SU-DHL-6 (cell line): ENCODE results near the gene GPR137.

Source experiments
- H2AFZ ChIP-seq: fragments of 200-600 bp; sonication (generic); 2 replicates; pipeline ENCODE4 v1.6.1; 2014; ENCODE audit warnings: low read depth, mild to moderate bottlenecking, moderate library complexity, mixed read lengths, antibody characterized with exemption, low read length; ENCODE audit not compliant: severe bottlenecking
- H3F3A ChIP-seq: fragments of 200-600 bp; shearing (Covaris generic); 2 replicates; pipeline ENCODE4 v1.6.0; 2016; ENCODE audit warnings: antibody characterized with exemption, mild to moderate bottlenecking; ENCODE audit not compliant: insufficient read depth
- H3K27ac ChIP-seq: fragments of 200-600 bp; sonication (generic); 2 replicates; pipeline ENCODE4 v1.5.1; 2016; ENCODE audit warnings: low read depth, mild to moderate bottlenecking, low read length, moderate library complexity, mixed read lengths
- H3K27me3 ChIP-seq: fragments of 200-600 bp; sonication (generic), shearing (Covaris generic); 2 replicates; pipeline ENCODE4 v1.6.0; 2014; ENCODE audit warnings: mild to moderate bottlenecking, low read length
- H3K36me3 ChIP-seq: fragments of 200-600 bp; sonication (generic); 2 replicates; pipeline ENCODE4 v1.6.1; 2014; ENCODE audit warnings: mild to moderate bottlenecking, low read length, mixed read lengths
- H3K4me2 ChIP-seq: fragments of 300-600, 200-600 bp; shearing (Covaris generic), sonication (generic); 2 replicates; pipeline ENCODE4 v1.6.0; 2014; ENCODE audit warnings: low read length, low read depth, mild to moderate bottlenecking; ENCODE audit not compliant: poor library complexity, severe bottlenecking
- H3K4me3 ChIP-seq: fragments of 200-600 bp; sonication (generic); 2 replicates; pipeline ENCODE4 v1.5.1; 2014; ENCODE audit warnings: antibody characterized with exemption, low read length, mild to moderate bottlenecking, mixed read lengths; ENCODE audit not compliant: insufficient read depth, poor library complexity, severe bottlenecking
- H3K79me2 ChIP-seq: fragments of 200-600 bp; sonication (generic); 2 replicates; pipeline ENCODE4 v1.6.1; 2014; ENCODE audit warnings: mild to moderate bottlenecking, low read length, moderate library complexity; ENCODE audit not compliant: insufficient read depth
- H3K9ac ChIP-seq: fragments of 200-600 bp; sonication (generic); 2 replicates; pipeline ENCODE4 v1.7.0; 2014; ENCODE audit warnings: mild to moderate bottlenecking, low read length
- H3K9me2 ChIP-seq: fragments of 200-600 bp; sonication (generic); replicated peaks from 2 replicates; pipeline ENCODE4 v1.6.1; 2014; ENCODE audit warnings: low read length; ENCODE audit not compliant: insufficient read depth
- H3K9me3 ChIP-seq: fragments of 200-600 bp; sonication (generic); 2 replicates; pipeline ENCODE4 v1.6.1; 2014; ENCODE audit warnings: low read length, mixed read lengths; ENCODE audit not compliant: insufficient read depth
- H4K20me1 ChIP-seq: fragments of 200-600 bp; sonication (generic); 2 replicates; pipeline ENCODE4 v1.6.1; 2014; ENCODE audit warnings: low read depth, mild to moderate bottlenecking, antibody characterized with exemption, low read length, moderate library complexity, mixed read lengths
- EZH2phosphoT487 ChIP-seq: fragments of 200-600 bp; sonication (generic), shearing (Covaris generic); conservative IDR thresholded peaks from 2 replicates; pipeline ENCODE4 v1.6.1; 2018; ENCODE audit warnings: mild to moderate bottlenecking, antibody characterized with exemption, low read length, moderate library complexity, mixed read lengths
- TF ChIP-seq, protein P1 (sequence below): fragments of 200-600 bp; sonication (generic); IDR thresholded peaks from one replicate; pipeline ENCODE4 v1.5.1; 2017; ENCODE audit warnings: antibody characterized with exemption, mild to moderate bottlenecking, low read length, moderate library complexity; ENCODE audit not compliant: insufficient read depth, poor library complexity, severe bottlenecking

Gene GPR137

DNA sequence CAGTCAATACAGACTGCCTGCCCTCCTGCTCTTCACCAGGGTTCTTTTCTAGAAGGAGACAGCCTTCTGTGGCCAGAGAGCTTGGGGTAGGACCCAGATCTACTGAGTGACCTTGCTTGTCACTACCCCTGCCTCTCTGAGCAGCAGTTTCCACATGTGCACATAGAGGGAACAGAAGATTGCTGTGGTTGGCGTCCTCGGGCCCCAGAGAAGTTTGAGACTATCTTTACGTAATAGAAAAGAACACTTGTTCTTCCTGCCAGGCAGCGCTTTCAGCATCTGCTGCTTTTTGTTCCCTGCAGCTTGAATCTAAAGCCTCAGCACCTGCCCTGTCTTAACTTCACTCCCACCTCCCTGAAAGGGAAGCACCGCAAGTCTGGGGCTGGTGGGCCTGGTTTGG, 46.6 kb upstream of the GPR137 start:
- no peaks in the 10 kb centered on the region for H3K36me3 ChIP-seq

GRCh38 chr11:64239662-64240434, 45.8 kb upstream of the GPR137 start:
- H3K9me2 ChIP-seq: no peaks in the 10 kb centered on the region
- H2AFZ ChIP-seq: no peak overlapping the region
- no peak for TF ChIP-seq EZH2phosphoT487
- TF ChIP-seq, protein P1, sequence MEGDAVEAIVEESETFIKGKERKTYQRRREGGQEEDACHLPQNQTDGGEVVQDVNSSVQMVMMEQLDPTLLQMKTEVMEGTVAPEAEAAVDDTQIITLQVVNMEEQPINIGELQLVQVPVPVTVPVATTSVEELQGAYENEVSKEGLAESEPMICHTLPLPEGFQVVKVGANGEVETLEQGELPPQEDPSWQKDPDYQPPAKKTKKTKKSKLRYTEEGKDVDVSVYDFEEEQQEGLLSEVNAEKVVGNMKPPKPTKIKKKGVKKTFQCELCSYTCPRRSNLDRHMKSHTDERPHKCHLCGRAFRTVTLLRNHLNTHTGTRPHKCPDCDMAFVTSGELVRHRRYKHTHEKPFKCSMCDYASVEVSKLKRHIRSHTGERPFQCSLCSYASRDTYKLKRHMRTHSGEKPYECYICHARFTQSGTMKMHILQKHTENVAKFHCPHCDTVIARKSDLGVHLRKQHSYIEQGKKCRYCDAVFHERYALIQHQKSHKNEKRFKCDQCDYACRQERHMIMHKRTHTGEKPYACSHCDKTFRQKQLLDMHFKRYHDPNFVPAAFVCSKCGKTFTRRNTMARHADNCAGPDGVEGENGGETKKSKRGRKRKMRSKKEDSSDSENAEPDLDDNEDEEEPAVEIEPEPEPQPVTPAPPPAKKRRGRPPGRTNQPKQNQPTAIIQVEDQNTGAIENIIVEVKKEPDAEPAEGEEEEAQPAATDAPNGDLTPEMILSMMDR: no peak
- H3K27ac ChIP-seq: peak overlapping the region; percentile 86
- H3K9ac ChIP-seq: peak overlapping the region; percentile 72
- H3K9me3 ChIP-seq: no peaks in the 10 kb centered on the region
- peak overlapping the region; percentile 61 for H3K4me3 ChIP-seq
- no peaks in the 10 kb centered on the region for H3K36me3 ChIP-seq
- no peaks in the 10 kb centered on the region for H4K20me1 ChIP-seq
- H3F3A ChIP-seq: peaks cover 42% of the 10 kb centered on the region
- no peaks in the 10 kb centered on the region for H3K27me3 ChIP-seq
- H3K4me2 ChIP-seq: peak overlapping the region; percentile 61
- H3K79me2 ChIP-seq: peaks cover 14% of the 10 kb centered on the region; the same call in 1 of the 2 replicates

More for the DNA sequence above, 46.6 kb upstream of the GPR137 start:
- H3K9me2 ChIP-seq: no peaks in the 10 kb centered on the region
- H3K4me2 ChIP-seq: no peak overlapping the region
- no peak overlapping the region for H3K4me3 ChIP-seq
- no peak overlapping the region for H2AFZ ChIP-seq
- no peaks in the 10 kb centered on the region for H4K20me1 ChIP-seq
- H3K79me2 ChIP-seq: peaks cover 13% of the 10 kb centered on the region; the same call in 1 of the 2 replicates
- H3K27me3 ChIP-seq: no peaks in the 10 kb centered on the region
- TF ChIP-seq EZH2phosphoT487: no peak
- TF ChIP-seq, protein P1: no peak
- H3K9ac ChIP-seq: no peak overlapping the region
- H3K27ac ChIP-seq: peak overlapping the region; percentile 3; the same call in 1 of the 2 replicates
- H3F3A ChIP-seq: peaks cover 36% of the 10 kb centered on the region
- H3K9me3 ChIP-seq: no peaks in the 10 kb centered on the region

DNA sequence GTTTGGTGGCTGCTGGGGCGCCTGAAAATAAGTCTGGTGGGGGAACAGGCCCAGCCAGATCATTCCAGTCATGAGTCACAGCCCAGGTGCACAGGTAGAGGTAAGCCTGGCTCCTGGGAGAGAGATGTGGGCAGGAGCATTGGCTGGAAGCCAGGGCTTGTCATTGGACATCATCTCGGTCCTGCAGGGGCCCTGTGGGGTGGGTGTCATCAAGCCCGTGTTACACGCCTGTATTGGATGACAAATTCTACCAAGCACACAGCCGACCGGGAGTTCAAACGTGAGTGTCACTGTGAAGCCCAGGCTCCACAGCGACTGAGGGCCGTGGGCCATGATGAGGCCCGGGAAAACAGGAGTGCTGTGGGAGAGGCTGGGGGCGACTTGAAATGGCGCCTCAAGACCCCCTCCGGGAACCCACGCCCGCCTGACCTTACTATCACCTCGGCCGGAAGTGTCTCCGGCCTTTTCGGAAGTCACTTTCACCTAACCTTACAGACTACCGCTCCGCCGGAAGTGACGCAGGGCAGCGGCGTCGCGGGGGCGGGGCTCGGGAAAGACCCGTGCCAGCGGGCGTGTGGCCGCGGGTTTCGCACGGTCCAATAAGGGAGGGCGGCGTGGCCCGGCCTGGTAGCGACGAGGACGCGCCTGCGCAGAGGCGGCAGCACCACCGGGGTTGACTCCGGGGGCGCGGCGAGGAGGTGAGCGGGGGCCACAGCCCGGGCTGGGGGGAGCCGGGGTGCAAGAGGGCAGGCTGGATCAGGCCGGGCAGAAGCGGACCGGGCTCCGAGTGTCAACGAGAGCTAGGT, 45.0 kb upstream of the GPR137 start, which contains the start of gene FKBP2:
Gene FKBP2 (plus strand): TSS at position 661 of the 806 bp plus-strand sequence. CDS start 1,293 bp downstream, outside the sequence.
- Histone ChIP-seq H3K9me3 (no peaks in the 10 kb centered on the region), H3K79me2 (peaks cover 16% of the 10 kb centered on the region), H3F3A (peaks cover 50% of the 10 kb centered on the region), H3K27ac (peak within 1 kb of the TSS; percentile 86), H3K27me3 (no peaks in the 10 kb centered on the region), H4K20me1 (no peaks in the 10 kb centered on the region), H3K9me2 (no peaks in the 10 kb centered on the region), H2AFZ (no peak within 1 kb of the TSS), H3K9ac (peak within 1 kb of the TSS; percentile 72), H3K4me2 (peak within 1 kb of the TSS; percentile 93), H3K36me3 (no peaks in the 10 kb centered on the region), H3K4me3 (peak within 1 kb of the TSS; percentile 78)
- no peak for TF ChIP-seq EZH2phosphoT487
- TF ChIP-seq, protein P1: no peak
